Brain microvascular endothelial cell (primary cell): ENCODE measurements around the gene SLC38A8.

ENCODE experiments used
- DNase-seq: peaks from one replicate; pipeline ENCODE4 v3.0.0-alpha.2; 2020
- H3K27ac ChIP-seq: fragments of 250-450 bp; sonication (Bioruptor Pico); 2 replicates; pipeline ENCODE4 v1.5.1; 2020; ENCODE audit warnings: mild to moderate bottlenecking, moderate library complexity
- H3K27me3 ChIP-seq: fragments of 250-450 bp; sonication (Bioruptor Pico); replicated peaks from 2 replicates; pipeline ENCODE4 v1.5.1; 2020; ENCODE audit warnings: mild to moderate bottlenecking
- H3K36me3 ChIP-seq: fragments of 250-450 bp; sonication (Bioruptor Pico); replicated peaks from 2 replicates; pipeline ENCODE4 v1.5.1; 2020; ENCODE audit warnings: mild to moderate bottlenecking
- H3K4me3 ChIP-seq: 2 replicates; pipeline ENCODE4 v1.5.1; 2011; ENCODE audit warnings: low read depth, mild to moderate bottlenecking, control low read depth, low read length, moderate library complexity
- in situ Hi-C: cut with HindIII; loops from 2 replicates; pipeline ENCODE4 v1.10.0; 2017; ENCODE audit warnings: low sequenced_read_pairs, low pct_ligation_motif_present
- TF ChIP-seq, protein P1 (sequence below): IDR thresholded peaks from 2 replicates; pipeline ENCODE4 v1.5.1; 2011; ENCODE audit warnings: low read depth, mild to moderate bottlenecking, moderate library complexity, low read length, control low read depth, inconsistent platforms; ENCODE audit errors: missing control alignments

SLC38A8 gene

DNA sequence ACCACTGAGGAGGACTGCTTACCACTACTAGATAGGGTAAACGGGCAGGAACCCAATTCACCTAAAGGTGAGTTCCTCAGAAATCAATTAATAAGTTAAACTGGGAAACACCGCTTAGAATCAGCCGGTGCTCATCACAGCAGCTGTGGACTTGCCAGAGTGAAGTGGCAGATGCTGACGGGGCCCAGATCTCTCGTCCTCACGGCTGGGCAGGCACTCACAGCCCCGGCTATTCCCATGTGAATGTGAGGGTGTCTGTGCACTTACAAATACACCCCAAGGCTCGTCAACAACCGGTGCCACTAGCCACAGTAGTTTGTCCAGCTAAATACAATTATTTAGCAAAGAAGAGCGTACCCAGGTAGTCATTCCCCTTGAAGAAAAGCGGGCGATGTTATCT, 44.4 kb upstream of the SLC38A8 start:
- TF ChIP-seq, protein P1, sequence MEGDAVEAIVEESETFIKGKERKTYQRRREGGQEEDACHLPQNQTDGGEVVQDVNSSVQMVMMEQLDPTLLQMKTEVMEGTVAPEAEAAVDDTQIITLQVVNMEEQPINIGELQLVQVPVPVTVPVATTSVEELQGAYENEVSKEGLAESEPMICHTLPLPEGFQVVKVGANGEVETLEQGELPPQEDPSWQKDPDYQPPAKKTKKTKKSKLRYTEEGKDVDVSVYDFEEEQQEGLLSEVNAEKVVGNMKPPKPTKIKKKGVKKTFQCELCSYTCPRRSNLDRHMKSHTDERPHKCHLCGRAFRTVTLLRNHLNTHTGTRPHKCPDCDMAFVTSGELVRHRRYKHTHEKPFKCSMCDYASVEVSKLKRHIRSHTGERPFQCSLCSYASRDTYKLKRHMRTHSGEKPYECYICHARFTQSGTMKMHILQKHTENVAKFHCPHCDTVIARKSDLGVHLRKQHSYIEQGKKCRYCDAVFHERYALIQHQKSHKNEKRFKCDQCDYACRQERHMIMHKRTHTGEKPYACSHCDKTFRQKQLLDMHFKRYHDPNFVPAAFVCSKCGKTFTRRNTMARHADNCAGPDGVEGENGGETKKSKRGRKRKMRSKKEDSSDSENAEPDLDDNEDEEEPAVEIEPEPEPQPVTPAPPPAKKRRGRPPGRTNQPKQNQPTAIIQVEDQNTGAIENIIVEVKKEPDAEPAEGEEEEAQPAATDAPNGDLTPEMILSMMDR: no peak
- in situ Hi-C loops: no loop called here
- Histone ChIP-seq H3K27me3 (no peaks in the 10 kb centered on the region), H3K4me3 (no peak overlapping the region), H3K36me3 (peaks cover 37% of the 10 kb centered on the region), H3K27ac (no peak overlapping the region)
- DNase-seq: no peak

DNA sequence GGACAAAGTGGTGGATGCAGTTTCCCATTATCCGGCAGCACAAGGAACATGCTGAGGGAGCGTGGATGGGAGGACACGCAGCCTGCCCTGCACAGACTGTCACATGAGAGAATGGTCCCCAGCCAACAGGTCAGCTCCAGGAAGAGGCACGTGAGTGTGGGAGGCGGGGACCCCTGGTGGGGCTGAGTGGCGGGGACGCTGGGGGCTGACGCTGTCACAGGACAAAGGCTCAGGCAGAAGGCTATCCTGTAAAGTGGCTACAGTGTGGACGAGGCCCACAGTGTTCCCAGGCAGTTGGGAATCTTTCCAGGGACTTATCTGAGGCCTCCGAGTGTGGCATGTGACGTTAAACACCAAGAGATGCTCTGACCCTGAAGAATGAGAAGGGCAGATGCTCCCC, 43.7 kb upstream of the SLC38A8 start:
- in situ Hi-C loops: no loop called here
- no peak for DNase-seq
- peaks cover 34% of the 10 kb centered on the region for H3K36me3 ChIP-seq
- TF ChIP-seq, protein P1: no peak
- H3K27me3 ChIP-seq: no peaks in the 10 kb centered on the region
- H3K4me3 ChIP-seq: no peak overlapping the region
- H3K27ac ChIP-seq: no peak overlapping the region

DNA sequence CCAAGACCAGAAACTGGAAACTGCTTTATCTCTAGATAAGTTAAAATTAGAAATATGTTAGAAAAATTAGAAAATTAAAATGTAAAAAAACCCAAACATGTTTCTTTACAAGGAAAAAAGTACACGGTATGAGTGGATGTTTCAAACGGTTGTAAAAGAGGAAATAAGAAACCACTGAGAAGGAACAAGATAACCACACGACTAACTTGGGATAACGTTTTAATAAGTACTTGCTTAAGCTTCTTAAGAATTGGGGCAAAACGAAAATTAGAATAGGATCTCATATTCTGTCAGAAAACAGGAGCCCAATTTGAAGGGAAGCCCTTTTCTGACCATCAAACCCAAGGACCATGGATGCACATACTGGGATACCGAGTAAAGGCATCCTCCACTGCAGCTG, 43.2 kb upstream of the SLC38A8 start:
- H3K4me3 ChIP-seq: no peak overlapping the region
- in situ Hi-C loops: no loop called here
- H3K27me3 ChIP-seq: no peaks in the 10 kb centered on the region
- no peak for DNase-seq
- peaks cover 32% of the 10 kb centered on the region for H3K36me3 ChIP-seq
- H3K27ac ChIP-seq: no peak overlapping the region
- TF ChIP-seq, protein P1: no peak

DNA sequence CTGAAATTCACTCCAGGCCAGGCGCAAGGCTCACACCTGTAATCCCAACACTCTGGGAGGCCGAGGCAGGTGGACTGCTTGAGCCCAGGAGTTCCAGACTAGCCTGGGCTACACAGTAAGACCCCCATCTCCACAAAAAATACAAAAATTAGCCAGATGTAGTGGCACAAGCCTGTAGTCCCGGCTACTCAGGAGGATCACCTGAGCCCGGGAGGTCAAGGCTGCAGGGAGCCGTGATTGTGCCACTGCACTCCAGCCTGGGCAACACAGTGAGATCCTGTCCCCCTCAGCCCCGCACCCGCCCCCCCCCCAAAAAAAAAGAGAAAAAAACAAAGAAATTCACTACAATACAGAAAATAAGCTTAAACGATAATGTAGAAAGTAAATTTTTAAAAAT, 42.7 kb upstream of the SLC38A8 start:
- Histone ChIP-seq H3K27me3 (no peaks in the 10 kb centered on the region), H3K4me3 (no peak overlapping the region), H3K27ac (no peak overlapping the region), H3K36me3 (peaks cover 31% of the 10 kb centered on the region)
- TF ChIP-seq, protein P1: no peak
- DNase-seq: no peak
- in situ Hi-C loops: no loop called here

DNA sequence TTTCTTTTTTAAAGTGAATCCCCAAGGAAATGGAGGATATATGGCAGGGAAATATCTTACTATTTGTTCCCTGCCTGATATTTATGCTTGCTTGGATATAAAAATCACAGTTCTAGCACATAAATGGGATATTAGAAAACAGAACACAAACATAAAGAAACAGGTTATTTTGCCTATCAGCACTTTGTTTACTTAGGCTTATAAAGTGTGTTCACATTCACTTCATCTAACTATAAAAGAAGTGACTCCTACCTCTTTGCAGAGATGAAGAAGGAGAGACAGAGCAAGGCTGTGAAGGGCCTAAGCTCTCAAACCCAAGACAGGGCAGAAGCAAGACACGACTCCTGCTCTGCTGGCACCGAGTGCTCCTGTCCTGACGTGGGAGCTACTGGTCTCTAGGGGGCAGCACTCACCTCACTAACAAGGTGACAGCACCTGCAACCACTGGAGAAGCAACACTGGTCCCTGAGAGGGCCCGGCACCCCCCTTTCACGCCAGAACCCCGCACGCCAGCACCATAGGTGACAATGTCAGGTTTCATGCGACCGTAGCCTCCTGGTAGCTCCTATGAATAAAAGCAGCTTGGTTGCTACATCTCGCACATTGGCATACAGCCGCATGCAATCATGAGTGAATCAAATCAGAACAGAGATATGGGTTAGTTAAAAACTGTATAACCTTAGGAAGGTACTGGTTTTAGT, 42.1 kb upstream of the SLC38A8 start:
- Histone ChIP-seq H3K36me3 (peaks cover 27% of the 10 kb centered on the region), H3K27me3 (no peaks in the 10 kb centered on the region), H3K27ac (no peak overlapping the region), H3K4me3 (no peak overlapping the region)
- in situ Hi-C loops: no loop called here
- DNase-seq: peak; percentile 43
- TF ChIP-seq, protein P1: peak; percentile 91
